HG03342 (cell line): ENCODE data around the gene ACTL8.

Source experiments
- ATAC-seq: cut with Tn5 transposase; IDR thresholded peaks from one replicate; pipeline ENCODE4 v1.9.1; 2021; ENCODE audit warnings: mild to moderate bottlenecking, moderate library complexity; ENCODE audit not compliant: unreplicated experiment

Gene ACTL8

GRCh38 chr1:17798011-17798410 is 42.9 kb downstream of the ACTL8 start:
- ATAC-seq = no peak

- ATAC-seq = no peak
Observed at GRCh38 chr1:17798799-17799382, 43.8 kb downstream of the ACTL8 start.

GRCh38 chr1:17799642-17800041 is 44.5 kb downstream of the ACTL8 start:
- ATAC-seq = no peak

GRCh38 chr1:17802164-17802563 is 47.0 kb downstream of the ACTL8 start:
- ATAC-seq = no peak

- ATAC-seq = no peak
Observed at GRCh38 chr1:17802945-17803344, 47.8 kb downstream of the ACTL8 start.

GRCh38 chr1:17805869-17806684 is 50.9 kb downstream of the ACTL8 start:
- no peak for ATAC-seq

- ATAC-seq = no peak
Observed at GRCh38 chr1:17808816-17809215, 53.7 kb downstream of the ACTL8 start.

- ATAC-seq = no peak
Observed at GRCh38 chr1:17810668-17811067, 55.5 kb downstream of the ACTL8 start.

- ATAC-seq = no peak
Observed at GRCh38 chr1:17816511-17816910, 61.4 kb downstream of the ACTL8 start.

GRCh38 chr1:17819129-17819802 is 64.1 kb downstream of the ACTL8 start:
- ATAC-seq = no peak

- no peak for ATAC-seq
Observed at GRCh38 chr1:17820198-17820597, 65.1 kb downstream of the ACTL8 start.

GRCh38 chr1:17822741-17823426 is 67.8 kb downstream of the ACTL8 start:
- ATAC-seq = no peak

GRCh38 chr1:17825273-17826164 is 70.4 kb downstream of the ACTL8 start:
- ATAC-seq = no peak

GRCh38 chr1:17826165-17826488 is 71.0 kb downstream of the ACTL8 start:
- no peak for ATAC-seq

- no peak for ATAC-seq
Observed at GRCh38 chr1:17828991-17829390, 73.9 kb downstream of the ACTL8 start.

GRCh38 chr1:17829579-17829978 is 74.4 kb downstream of the ACTL8 start:
- no peak for ATAC-seq

GRCh38 chr1:17831597-17831996 is 76.5 kb downstream of the ACTL8 start:
- no peak for ATAC-seq

- no peak for ATAC-seq
Observed at GRCh38 chr1:17833661-17834501, 78.7 kb downstream of the ACTL8 start.

GRCh38 chr1:17834561-17835100 is 79.5 kb downstream of the ACTL8 start:
- no peak for ATAC-seq
